GM13977 (cell line): Measurements from ENCODE around the gene ANLN.

Experiments
- DNase-seq: peaks from one replicate; pipeline ENCODE4 v3.0.0; 2012; ENCODE audit warnings: low spot score
- in situ Hi-C: fragments of 300-500 bp; cut with MboI; formaldehyde crosslinking; loops from one replicate; pipeline ENCODE4 v1.12.0; 2022; ENCODE audit warnings: low sequenced_read_pairs, low pct_unique_long_range_greater_than_20kb, mixed read lengths, inconsistent platforms; ENCODE audit not compliant: unreplicated experiment
- TF ChIP-seq, protein P1 (sequence below): IDR thresholded peaks from 2 replicates; pipeline ENCODE4 v1.5.1; 2012; ENCODE audit warnings: mild to moderate bottlenecking, control low read depth; ENCODE audit not compliant: insufficient read depth; ENCODE audit errors: extremely low read depth, missing control alignments

Gene ANLN

DNA sequence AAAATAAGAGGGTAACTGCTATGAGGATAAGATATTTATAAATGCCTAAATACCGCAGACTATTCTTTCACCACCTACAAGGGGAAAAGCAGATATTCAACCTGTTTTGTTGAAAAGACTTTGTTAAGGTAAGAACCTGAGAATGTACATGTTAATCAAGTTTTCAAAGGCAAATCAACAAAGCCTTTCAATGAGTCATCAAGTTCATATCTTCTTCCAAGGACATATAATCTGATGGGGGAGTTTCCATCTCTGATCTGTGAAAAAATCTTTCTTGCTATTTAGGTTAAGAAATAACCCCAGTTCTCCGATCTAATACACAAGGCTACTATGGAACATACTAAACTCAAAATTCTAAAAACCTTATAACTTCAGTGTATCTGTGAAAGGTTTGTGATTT is 40.0 kb upstream of the ANLN start:
- in situ Hi-C loops: no loop called here
- TF ChIP-seq, protein P1, sequence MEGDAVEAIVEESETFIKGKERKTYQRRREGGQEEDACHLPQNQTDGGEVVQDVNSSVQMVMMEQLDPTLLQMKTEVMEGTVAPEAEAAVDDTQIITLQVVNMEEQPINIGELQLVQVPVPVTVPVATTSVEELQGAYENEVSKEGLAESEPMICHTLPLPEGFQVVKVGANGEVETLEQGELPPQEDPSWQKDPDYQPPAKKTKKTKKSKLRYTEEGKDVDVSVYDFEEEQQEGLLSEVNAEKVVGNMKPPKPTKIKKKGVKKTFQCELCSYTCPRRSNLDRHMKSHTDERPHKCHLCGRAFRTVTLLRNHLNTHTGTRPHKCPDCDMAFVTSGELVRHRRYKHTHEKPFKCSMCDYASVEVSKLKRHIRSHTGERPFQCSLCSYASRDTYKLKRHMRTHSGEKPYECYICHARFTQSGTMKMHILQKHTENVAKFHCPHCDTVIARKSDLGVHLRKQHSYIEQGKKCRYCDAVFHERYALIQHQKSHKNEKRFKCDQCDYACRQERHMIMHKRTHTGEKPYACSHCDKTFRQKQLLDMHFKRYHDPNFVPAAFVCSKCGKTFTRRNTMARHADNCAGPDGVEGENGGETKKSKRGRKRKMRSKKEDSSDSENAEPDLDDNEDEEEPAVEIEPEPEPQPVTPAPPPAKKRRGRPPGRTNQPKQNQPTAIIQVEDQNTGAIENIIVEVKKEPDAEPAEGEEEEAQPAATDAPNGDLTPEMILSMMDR: no peak
- no peak for DNase-seq

DNA sequence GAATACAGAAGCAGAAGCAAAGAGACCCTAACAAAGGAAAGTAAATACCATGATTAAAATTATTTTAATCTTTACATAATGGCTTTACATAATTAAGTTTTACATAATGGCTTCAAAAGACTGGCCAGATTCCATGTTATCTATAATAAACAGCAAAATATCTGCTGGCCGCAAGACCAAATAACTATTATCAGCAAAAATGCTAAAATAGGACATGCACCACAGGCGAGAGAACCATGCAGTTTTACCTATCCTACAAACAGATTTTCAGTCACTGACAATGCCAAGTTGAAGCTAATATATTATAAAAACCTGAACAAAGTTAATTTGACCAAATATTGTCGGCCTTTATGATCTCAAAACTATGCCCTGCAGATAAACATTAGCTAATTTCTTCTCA is 34.2 kb upstream of the ANLN start:
- TF ChIP-seq, protein P1: no peak
- no peak for DNase-seq

DNA sequence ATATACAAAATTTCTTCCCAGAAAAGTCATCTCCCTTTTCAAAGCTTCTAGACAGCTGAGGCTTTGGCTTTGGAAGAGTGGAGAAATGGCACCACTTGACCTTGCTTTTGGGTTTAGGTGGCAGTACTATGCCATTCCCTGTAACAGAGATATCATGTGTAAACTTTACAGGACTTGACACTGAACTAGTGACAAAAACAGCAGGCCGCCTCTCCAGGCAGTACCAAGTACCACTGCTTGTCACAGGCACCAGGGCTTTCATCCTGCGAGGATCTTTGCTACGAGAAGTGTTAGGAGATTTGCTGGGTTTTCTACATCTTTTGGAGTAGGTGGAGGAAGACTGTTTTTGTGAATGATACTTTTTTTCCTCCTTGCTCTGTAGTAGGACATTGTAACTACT is 32.6 kb upstream of the ANLN start:
- in situ Hi-C loops: no loop called here
- TF ChIP-seq, protein P1: no peak
- no peak for DNase-seq

More for the DNA sequence above, 34.2 kb upstream of the ANLN start:
- in situ Hi-C loops: no loop called here

DNA sequence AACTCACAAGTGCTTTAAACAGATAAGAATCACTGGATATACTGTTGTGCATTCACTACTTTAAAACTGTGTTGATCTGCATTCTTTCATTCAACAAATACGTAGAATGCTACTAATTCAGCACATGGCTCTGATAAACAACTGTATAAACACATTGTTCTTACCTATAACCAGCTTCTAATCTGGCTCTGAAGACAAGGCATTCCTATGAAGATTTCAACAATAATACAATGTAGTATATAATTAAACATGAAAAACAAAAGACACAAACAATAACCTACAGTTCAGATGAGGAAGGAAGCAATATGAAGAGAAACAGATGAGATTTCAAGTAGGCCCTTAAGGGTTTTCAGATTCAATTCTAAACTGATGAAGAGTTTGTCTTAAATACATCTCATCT is 31.1 kb upstream of the ANLN start:
- in situ Hi-C loops: no loop called here
- TF ChIP-seq, protein P1: no peak
- DNase-seq: no peak

DNA sequence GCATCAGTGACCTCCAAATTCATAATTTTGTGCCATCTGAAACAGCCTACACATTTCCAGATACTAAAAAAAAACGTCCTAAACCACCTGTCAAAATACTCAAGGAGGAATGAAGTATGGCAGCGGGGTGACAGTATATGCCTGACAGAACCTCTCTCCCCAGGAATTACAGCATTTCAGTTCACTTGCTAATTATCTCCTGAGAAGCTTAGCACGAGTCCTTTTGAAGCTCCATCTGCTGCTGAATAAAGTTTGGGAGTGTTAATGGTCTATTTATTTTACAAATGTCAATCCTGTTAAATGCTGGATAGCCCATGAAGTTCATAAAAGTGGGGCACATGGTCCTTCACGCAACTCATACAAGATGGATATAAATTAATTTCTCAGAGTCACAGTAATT is 29.4 kb upstream of the ANLN start:
- DNase-seq: no peak
- in situ Hi-C loops: no loop called here
- TF ChIP-seq, protein P1: no peak

DNA sequence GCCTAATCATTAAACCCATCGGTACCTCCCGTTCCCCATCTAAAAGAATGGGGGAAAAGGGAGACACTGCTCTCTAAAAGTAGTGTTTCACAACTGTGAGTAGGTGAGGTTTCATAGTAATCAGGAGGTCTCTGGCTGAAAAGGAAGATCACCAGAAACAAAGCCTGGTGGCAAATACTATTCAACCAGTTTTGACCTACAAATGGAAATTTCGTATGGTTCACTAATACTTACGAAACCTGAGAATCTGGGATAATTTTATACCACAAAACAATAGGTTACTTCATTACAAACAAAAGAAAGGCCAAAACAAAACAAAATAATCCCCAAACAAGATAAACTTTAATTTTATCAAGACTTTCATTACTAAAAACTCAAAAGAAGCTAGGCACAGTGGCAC is 28.4 kb upstream of the ANLN start:
- TF ChIP-seq, protein P1: no peak
- in situ Hi-C loops: no loop called here

DNA sequence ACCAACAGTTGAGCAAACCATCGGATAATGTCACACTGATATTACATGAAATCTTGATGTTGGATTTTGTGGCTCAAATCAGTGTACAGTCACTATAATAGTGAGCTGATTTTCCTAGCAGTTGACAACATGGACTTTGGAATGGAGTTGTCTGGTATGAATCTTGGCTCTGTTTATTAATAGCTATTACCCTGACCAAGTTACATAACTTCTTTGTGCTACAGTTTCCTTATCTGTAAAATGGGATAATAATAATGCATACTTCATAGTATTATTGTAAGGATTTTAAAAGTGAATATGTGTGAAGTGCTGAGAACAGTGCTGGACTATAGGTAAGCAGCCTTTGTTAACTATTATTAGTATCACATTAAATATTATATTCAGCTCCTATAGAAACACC is 26.1 kb upstream of the ANLN start:
- TF ChIP-seq, protein P1: no peak
- in situ Hi-C loops: no loop called here
- DNase-seq: no peak

More for the DNA sequence above, 28.4 kb upstream of the ANLN start:
- no peak for DNase-seq
